AG08396 (cell line): ENCODE results near the gene EDDM3A.
A peak's percentile ranks its signal among the peaks of the same experiment; 100 is the strongest.
"Not testable (repeated sequence)": the region's sequence is repeated elsewhere in the genome, so short reads cannot be mapped to it uniquely, and the experiment has no call there.

Source experiments
- DNase-seq: peaks from one replicate; pipeline ENCODE4 v3.0.0; 2012; ENCODE audit warnings: low spot score, mixed read lengths

The EDDM3A gene, protein sequence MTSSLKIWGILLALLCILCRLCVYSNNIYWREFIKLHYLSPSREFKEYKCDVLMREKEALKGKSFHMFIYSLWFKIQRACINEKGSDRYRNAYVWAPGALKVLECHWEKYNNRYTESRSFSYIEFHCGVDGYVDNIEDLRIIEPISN

DNA sequence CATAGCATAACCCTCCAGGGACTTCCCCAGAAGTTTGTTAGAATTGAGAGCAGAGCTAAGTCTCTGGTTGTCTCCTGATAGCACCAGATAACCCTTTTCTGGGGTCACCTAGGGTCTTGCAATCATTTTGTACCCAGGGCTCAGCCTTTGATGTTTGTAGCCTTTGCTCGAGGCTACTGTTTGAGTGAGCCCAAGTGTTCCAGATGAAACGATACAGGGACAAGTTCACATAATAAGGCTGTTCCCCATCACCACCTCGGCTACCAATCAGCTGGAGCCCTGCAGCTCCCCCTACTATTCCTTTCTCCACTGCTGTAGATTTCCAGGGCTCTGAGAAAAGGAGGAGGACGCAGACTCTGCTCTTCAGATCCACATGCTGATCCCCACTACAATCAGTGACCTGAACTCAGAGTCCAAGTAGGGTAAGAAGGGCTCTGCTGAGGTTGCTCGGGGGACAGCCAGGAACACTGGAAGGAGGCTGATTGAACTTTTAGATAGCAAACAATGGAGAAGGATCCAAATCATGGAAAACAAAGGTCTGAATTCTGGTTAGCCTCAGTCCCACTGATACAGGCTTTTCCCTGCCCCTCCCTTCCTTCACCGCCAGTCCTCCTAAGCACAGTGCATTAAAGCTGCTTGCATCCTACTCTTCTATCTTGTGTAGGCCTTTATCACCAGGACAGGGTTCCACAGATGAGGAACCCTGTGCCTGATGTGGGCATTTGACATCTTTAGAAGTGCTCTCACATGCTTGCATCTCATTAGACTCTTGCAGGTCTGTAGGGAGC is at the start of gene EDDM3A:
EDDM3A (plus strand) TSS at position 317 of the 788 bp plus-strand sequence. CDS start 1,694 bp downstream, outside the sequence.
- no peak for DNase-seq

DNA sequence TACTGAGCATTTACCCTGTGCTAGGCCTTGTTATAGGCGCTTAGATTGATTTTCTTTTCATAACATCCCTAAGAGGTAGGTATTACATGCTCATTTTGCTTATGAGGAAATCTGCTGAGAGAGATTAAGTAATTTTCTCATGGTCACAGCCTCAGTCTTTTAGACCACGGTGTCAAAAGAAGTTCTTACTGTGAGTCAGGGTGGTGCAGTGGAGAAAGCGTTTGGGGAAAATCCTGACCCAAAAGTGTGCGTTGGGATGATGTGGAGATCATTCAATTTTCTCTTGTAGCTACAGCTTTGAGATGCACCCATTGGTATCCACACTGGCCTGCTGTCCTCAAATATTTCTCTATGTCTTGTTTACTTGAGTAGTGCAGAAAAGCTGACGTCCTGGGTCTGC is 48.9 kb upstream of the EDDM3A start:
- no peak for DNase-seq

DNA sequence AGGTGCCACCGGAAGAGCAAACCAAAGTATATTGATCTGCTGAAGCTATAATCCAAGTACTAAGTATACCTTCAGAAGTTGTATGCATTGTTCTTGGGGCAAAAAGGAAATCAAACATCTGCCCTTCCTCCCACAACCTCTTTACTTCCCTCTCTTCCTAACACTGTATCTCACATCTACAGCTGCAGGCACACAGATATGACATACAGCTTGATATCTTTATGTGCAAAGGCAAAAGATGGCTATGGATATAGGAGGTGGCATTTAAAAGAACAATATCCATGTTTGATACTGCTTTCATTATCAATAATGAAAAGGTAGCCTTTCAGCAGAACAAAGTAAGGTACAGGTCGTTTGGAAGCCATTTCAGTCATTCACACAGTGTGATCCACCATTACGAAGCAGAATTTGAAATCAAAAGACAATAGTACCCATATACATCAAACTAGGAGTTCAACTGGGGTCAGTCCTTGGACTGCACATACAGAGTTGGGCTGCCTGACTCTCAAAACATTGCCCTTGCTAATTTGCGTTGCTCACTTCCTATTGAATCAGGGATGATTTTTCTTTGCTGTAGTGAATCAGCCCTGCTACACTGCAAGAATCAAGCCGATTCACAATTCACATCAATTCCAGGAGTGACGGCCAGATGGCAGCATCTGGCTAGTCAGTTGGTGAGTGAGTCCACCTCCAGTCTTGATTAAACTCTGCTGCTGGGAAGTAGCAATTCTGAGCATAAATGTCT is 48.2 kb upstream of the EDDM3A start:
- DNase-seq, result peak; percentile 70

DNA sequence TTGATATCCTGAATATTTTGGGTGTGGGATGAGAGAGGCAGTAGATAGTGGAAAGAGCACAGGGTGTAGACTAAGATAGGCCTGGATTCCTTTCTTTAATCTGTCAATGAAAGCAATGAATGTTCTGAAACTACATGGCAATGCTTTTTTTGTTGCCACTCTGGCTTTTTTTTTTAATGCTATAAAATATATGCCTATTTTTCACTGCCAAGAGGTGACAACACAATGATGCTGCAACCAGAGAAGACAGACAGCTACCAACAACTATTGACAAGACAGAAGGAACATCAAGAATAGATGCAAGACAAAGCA is 47.7 kb upstream of the EDDM3A start:
- DNase-seq, result no peak

DNA sequence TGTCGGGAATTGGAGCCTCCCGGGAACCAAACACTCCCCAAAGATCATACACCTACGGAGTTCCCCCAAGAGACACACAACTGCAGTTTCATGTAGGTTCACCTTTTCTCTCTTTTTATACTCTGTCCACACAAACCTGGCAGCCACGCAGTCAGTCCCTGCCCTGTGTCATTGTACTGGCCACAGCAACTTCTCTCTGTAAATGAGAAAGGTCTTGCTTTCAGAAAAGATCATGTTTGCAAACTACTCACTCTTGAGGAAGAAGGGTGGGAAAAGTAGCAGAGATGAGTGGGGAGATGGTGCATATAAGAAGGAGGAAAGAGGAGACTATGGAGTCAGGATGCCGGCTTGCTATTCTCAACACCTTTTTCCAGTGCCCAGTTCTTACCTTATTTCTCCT is 46.8 kb upstream of the EDDM3A start:
- DNase-seq, result no peak

DNA sequence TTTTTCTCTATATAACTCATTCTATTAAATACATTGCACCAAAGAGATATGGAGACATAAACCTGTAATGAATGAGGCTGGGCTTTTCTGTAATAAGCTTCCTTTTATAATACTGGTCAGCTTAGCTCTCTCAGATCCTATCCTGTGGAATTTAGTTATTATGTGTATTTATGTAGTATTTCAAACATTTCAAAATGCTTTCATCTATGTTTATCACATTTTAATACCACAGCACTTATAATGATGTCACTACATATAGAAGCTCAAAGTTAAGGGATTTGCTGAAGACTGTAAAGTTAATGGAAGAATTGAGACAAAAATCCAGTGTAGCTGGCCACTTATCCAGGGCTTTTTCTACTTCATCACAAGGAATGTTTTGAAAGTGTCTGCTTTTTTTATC is 45.8 kb upstream of the EDDM3A start:
- no peak for DNase-seq

DNA sequence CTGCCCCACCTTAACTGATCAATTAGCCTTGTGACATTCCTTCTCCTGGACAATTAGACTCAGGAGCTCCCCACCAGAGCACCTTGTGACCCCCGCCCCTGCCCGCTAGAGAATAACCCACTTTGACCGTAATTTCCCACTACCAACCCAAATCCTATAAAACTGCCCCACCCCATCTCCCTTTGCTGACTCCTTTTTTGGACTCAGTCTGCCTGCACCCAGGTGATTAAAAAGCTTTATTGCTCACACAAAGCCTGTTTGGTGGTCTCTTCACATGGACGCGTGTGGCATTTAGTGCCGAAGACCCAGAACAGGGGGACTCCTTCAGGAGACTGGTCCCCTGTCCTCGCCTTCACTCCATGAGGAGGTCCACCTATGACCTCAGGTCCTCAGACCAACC is 44.7 kb upstream of the EDDM3A start:
- DNase-seq, result not testable (repeated sequence)

DNA sequence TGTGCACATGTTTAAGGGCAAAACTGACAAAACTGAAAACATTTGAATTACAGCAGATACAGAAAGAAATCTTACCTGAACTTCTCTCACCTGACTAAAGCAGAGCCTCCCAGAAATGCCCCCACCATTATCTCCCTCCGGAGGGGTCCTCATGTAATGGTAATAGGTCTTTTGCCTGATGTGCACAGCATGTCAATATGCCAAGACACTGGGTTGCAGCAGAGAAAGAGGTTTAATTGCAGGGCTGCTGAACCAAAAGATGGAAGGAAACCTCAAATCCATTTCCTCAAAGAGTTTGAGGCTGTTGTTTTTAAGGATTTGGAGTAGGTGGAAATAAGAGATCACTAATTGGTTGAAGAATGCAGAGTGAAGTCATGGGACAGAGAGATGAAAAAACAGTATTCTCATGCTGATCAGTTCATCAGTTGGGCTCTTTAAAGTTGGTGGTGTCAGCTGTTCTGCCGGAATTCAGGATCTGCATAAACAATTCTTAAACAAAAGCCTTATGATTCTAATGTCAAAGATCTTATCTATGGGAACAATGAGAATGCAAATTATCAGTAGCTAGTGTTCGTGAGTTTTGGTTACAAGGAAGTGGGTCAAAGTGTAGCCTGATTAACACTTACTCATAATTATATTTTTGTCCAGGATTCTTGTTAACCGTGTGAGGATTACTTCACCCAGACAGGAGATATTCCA is 38.9 kb upstream of the EDDM3A start:
- DNase-seq, result no peak

DNA sequence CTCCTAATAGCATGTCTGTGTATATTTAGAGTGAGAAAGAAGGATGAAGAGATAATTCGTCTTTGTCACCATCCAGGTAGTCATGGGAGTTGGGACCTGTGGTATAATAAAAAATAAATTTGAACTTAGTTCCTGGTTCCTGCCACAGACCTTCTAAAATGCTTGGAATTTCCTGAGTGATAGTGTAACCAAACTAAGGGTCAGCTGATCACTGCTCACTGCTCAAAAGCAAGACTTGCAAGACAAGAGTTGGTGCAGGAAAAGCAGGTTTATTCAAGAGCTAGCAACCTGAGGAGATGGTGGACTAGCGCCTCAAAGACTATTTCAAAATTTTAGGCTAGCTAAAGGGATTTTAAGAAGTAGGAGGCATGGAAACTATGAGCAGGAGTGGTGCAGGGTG is 38.1 kb upstream of the EDDM3A start:
- DNase-seq, result no peak

DNA sequence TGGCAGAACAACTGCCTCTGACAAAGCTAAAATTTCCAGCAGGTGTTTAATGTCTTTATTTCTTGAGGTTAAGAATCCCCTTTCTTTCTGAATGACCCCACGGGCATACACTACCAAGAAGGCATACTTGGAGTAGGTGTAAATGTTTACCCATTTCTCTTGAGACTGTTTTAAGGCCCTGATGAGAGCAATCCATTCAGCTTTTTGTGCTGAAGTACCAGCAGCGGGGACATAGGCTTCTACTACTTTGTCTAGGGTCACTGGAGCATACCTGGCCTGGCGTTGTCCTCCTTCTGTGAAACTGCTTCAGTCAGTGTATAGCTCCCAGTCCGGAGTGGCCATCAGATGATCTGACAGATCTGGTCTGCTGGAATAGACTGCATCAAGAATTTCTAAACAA is 34.4 kb upstream of the EDDM3A start:
- DNase-seq, result no peak

DNA sequence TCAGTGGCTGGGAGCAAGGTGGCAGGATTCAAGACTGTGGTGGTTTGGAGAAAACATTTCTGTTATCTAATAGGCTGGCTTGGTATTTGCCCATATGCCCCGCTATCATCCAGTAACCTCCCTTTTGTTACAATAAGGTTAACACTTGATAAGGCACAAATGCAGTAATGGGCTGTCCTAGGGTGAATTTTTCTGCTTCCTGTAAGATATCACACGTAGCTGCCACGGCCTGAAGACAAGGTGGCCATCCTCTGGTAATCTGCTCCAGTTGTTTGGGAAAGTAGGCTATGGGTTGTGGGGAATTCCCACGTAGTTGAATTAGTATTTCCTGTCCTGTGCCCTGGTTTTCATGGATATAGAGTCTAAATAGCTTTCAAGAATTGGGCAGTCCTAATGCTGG is 34.0 kb upstream of the EDDM3A start:
- DNase-seq, result no peak

DNA sequence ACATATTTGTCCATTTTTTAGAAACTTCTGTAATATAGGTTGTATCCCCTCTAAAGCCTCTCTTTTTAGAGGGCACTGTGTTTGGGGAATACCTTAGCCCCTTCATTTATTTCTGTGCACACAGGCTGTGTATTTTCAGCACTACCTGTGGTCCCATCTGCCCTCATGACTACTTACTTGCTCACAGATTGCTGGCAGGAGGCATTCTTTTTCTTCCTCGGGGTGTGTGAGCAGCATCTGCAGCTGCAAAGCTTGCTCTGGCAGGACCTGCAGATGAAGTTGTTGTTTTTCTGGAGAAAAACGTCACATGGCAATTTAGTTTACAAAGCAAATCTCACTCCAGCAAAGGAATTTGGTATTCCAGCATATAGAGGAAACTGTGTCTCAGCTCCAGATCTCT is 32.8 kb upstream of the EDDM3A start:
- no peak for DNase-seq

DNA sequence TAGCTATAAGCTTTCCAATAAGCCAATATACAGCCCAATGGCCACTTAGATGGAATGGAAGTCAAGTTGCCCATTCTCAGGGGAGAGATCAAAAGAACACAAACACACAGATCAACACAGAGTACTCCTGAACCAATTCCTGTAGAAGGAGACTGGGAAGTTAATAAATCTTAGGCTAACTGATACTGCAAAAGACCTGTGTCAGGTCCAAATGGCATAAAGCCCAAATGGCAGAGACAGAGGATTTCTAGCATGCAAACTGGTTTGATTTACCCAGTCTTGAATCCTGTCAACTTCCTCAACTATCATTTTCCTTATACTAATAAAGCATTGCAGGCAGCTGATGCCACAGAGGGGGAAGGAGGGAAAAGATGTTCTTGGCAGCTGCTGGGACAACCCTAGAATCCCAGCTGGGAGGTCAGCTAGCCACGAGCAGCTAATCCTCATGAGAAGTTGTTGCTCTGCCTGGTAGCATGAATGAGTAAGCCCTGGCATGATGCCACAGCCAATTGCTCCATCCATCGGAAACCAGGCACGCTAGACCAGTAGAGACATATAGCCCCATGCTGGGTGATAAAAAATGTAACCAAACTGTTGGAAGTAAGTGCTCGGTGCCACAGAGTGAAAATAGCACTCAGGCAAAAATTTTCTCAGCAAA is 31.0 kb upstream of the EDDM3A start:
- DNase-seq, result peak; percentile 38

DNA sequence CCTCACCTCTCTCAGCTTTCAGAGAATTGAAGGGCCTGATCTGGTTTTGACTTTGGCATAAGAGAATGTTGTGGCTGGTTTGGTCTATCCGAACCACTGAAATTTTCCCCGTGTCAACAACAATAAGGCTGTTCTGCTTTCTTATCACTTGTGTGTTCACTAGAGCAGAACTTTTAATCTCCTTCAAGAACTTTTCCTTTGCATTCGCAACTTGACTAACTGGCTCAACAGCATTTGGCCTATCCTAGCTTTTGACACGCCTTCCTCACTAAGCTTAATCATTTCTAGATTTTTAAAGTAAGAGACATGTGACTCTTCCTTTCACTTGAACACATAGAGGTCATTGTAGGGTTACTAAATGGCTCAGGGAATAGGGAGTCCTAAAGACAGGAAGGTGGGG is 25.9 kb upstream of the EDDM3A start:
- DNase-seq, result no peak

DNA sequence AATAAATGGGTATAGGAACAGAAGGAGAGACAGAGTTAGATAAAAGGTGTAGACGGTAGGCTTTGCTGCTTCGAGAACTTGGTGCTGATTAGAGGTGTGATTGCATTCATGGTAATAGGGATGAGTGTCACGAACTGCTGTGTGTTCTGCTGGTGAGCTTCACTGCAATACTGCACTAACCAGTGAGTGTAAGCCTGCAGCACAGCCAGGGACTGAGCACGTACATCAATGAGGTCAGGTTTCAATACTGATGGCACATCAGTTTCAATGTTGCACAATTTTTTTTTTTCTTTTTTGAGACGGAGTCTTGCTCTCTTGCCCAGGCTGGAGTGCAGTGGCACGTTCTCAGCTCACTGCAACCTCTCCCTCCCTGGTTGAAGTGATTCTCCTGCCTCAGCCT is 24.9 kb upstream of the EDDM3A start:
- no peak for DNase-seq

DNA sequence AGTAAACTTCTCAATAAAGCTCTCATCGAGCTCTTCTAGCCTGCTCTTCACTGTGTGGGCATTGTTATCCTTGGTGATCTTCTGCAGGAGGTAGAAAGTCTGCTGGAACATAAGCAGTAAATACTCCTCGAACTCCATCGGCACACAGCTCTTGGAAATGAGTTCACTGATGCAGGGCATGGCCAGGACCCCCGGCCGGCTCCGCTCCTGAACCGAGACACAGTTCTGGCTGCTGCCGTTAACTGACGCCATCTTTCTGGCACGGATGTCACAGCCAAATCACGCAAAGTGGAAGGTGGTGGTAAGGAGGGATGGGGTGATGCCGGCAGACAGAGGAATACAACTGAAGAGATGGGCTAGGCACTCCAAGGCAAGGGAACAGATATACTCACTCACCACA is 23.7 kb upstream of the EDDM3A start:
- no peak for DNase-seq

DNA sequence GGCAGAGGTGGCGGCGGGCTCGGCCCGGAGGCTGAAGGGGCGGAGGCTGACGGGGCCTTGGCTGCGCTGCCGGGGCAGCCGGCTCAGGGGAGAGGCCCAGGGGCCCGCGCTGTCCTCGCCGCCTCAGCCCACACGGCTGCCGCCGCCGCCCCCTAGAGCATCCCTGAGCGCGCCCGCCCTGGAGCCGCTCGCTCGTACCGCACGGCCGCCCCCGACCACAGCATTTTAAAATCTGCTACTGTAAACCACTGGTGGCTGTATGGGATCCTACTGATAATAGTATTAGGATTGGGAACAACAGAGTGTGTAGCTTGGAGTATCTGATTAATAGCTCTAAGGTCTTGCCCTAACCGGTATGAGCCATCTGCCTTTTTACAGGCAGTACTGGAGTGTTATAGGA is 22.2 kb upstream of the EDDM3A start:
- DNase-seq, result no peak

DNA sequence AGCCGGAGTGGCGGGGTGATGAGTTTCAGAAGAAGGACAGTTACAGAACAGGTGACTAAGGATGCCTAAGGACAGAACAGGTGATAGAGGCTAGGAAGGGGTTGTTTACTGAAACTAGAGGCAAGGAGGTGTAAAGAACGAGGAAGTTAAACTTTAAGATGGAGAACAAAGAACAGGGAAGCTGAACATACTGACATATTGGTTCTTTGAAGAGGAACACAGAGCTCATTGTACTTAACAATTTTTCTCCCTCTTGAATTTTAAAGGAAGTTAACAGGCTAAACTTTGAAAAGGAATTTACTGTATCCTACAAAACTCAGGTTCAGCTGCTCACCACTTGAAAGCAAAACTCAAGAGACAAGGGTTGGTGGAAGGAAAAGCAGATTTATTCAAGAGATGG is 19.6 kb upstream of the EDDM3A start:
- not testable (repeated sequence) for DNase-seq

DNA sequence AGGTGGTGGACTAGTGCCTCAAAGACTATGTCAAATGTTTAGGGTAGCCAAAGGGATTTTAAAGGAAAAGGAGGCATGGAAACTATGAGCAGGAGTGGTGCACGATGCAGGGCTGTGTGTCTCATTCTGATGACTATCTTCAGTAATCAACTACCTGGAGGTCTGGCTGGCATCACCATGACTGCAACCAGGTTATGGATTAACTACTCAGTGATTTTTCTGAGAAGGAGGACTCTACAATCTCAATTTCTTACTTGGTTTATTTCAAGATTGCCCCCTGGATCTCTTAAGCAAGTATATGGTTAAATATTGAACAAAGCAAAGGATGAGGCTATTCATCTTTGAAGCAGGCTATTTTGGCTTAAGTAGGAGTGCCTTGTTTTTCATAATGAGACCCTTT is 19.2 kb upstream of the EDDM3A start:
- DNase-seq, result no peak

DNA sequence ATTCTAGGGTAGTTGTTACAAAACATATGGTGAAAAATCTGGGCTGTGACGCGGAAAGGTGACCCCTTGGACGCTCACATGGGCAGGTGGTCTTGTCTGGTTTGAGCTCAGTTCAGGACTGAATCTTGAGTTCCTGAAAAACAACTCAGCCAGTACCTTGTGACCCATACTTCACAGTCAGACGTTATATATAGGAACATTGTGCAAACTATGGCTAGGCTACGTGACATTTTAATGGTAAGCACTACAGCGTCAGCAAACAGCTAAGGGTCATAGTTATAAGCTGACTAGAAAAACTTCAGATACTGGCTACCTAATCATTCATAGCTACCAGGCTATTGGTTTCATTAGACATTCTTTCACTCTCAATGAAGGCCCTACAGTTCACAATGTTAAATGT is 14.8 kb upstream of the EDDM3A start:
- no peak for DNase-seq

DNA sequence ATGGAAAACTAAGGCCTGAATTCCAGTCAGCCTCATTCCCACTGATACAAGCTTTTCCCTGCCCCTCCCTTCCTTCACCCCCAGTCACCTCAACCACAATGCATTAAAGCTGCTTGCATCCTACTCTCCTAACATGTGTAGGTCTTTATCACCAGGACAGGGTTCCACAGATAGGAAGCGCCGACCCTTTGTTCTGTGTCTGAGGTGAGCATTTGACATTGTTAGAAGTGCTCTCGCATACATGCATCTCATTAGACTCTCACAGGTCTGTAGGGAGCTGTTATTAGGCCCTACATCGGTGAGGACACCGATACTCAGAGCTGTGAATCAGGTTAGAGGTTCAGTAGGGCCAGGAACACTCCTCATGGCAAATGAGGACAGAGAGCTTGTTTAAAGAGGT is 13.2 kb upstream of the EDDM3A start:
- no peak for DNase-seq

DNA sequence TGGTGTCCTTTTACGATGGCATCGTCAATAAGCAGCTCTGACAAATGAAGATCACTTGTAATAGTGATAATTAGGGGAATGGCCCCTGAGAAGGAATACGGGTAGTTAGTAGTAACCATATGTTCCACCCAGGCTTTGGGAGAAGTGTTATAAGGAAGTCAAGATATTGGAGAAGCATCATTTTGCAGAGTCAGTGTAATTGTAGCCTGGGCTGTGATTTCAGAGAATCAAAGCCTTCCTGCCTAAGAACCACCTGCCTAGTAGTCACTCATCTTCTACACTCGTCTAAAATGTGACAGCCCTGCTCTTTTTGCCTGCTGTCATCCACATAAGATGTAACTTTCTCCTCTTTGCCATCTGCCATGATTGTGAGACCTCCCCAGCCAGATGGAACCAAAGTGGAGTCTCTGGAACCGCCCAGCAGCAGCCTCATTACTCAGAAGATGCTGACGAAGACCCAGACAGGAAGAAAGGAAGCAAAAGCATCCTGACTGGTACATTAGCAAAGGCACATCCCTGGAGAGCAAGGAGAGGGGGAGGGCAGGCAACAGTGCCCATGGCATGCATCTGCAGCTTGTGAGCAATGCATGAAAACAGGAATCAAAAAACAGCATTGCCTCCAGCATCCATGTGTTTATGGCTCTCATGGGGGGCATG is 12.6 kb upstream of the EDDM3A start:
- DNase-seq, result no peak
